Erythroblast (primary cell): Measurements from ENCODE around the gene MRGPRG.

ENCODE experiments used
- GATA1 ChIP-seq: IDR thresholded peaks from 2 replicates; pipeline ENCODE4 v1.6.1; 2011; ENCODE audit warnings: low read depth, mild to moderate bottlenecking, control low read depth, low read length, moderate library complexity
- POLR2A ChIP-seq: IDR thresholded peaks from 2 replicates; pipeline ENCODE4 v1.6.1; 2011; ENCODE audit warnings: mild to moderate bottlenecking, low read length

GRCh38 chr11:3182462-3182852 lies 36.2 kb downstream of the MRGPRG start:
- no peak for TF ChIP-seq POLR2A
- no peak for TF ChIP-seq GATA1
